Measurements from ENCODE around the gene SHFL.

Gene SHFL

DNA sequence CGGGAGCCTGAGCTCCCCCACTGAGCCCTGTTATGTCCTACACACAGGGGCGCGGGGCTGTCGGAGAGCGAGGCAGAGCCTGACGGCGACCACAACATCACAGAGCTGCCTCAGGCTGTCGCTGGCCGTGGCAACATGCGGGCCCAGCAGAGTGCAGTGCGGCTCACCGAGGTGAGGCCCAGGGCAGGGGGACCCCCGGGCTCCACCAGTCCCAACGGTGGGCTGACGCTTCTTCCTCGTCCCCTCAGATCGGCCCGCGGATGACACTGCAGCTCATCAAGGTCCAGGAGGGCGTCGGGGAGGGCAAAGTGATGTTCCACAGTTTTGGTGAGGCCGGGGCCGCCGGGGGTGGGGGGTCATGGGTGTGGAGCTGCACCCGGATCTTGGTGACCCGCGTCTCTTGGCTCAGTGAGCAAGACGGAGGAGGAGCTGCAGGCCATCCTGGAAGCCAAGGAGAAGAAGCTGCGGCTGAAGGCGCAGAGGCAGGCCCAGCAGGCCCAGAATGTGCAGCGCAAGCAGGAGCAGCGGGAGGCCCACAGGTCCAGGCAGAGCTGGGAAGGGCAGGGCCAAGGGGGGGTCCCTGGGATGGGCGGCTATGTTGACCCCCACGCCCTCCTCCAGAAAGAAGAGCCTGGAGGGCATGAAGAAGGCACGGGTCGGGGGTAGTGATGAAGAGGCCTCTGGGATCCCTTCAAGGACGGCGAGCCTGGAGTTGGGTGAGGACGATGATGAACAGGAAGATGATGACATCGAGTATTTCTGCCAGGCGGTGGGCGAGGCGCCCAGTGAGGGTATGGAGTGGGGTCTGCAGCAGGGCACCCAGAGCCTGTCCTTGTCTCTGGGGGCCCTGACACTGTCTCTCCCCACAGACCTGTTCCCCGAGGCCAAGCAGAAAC is 24.2 kb downstream of the SHFL start:
- DNase-seq: no peak

DNA sequence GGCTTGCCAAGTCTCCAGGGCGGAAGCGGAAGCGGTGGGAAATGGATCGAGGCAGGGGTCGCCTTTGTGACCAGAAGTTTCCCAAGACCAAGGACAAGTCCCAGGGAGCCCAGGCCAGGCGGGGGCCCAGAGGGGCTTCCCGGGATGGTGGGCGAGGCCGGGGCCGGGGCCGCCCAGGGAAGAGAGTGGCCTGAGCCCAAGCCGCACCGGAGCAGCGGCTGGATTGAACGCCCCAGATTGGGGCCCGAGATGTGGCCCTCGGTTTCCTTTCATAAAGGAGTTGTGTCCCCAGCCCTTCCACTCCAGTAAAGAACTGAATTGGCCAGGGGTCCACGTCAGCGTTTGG is 24.8 kb downstream of the SHFL start:
- no peak for DNase-seq

DNA sequence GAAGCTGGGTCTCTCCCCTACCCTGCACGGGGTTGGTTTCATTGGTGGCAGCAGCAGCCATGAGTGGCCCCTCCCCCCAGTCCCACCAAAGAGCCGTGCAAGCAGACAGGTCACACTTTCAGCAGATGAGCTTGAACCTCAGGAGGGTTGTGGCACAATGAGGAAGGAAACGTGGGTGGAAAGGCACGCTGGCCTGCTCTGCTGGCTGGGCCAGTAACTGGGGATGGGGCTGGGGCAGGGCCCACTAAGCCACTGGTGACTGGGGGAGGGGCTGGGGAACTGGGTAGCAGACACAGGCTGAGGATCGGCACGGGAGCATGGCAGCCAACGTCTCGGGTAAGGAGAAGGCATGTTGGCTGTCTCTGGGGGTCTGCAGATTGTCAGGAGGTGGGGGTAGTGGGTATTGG is 25.3 kb downstream of the SHFL start, which contains the start of gene P2RY11:
Gene P2RY11 (plus strand): TSS at position 289 of the 407 bp plus-strand sequence. CDS start 29 bp downstream, at position 318.
- DNase-seq: no peak

DNA sequence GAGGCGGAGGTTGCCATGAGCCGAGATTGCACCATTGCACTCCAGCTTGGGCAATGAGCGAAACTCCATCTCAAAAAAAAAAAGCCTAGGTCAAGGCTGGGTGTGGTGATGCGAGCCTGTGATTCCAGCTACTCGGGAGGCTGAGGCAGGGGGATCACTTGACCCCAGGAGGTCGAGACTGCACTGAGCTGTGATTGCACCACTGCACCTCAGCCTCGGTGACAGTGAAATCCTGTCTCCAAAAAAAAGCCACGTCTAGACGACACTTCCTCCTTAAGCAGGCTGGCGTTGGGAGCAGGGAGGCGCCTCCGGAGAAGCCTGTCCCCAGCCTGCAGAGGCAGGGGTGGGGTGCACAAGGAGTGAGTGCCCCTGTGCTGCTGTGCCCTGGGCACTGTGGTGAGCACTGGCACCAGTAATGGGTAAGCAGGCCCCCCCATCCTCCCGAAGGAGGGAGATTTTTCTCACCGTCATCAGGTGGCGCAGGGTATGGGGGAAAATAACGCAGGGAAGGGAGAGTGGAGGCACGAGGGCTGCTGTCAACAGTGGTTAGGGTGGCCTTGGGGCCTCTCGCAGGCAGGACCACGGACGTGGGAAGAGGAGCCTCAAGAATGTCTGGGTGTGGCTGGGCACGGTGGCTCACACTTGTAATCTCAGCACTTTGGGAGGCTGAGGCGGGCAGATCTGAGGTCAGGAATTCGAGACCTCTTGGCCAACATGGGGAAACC is 26.1 kb downstream of the SHFL start:
- no peak for DNase-seq

DNA sequence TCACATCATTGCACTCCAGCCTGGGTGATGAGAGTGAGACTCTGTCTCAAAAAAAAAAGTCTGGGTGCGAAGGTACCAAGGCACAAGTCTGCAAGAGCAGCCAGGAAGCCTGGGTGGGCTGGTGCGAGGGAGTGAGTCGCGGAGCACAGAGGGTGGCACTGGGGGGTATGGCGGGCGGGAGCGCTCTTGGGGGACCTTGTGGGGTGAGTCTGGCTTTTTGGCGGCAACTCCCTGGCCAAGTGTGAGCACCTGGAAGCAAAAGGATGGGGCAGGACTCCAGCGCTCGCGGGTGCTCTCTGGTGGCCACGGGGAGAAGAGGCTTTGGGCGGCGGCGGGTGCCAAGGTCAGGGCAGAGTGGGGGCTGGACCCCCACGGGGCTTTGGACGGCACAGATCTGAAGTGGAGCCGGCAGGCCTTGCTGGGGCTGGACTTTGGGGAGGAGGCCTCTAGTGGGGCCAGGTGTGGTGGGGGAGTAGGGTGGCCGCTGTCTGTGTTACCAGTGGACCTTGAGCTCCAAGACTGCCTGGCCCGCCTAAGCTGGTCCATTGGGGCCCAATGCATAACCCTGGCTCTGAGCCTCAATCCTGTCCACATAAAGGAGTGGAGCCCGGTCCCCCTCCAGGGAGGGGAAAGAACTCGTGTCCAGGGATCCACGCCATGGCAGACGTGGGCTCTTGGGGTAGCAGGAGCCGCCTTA is 26.9 kb downstream of the SHFL start:
- peak; percentile 37 for DNase-seq

DNA sequence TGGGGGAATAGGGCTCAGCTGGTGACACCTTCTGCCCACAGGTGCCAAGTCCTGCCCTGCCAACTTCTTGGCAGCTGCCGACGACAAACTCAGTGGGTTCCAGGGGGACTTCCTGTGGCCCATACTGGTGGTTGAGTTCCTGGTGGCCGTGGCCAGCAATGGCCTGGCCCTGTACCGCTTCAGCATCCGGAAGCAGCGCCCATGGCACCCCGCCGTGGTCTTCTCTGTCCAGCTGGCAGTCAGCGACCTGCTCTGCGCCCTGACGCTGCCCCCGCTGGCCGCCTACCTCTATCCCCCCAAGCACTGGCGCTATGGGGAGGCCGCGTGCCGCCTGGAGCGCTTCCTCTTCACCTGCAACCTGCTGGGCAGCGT is 27.5 kb downstream of the SHFL start:
- no peak for DNase-seq

DNA sequence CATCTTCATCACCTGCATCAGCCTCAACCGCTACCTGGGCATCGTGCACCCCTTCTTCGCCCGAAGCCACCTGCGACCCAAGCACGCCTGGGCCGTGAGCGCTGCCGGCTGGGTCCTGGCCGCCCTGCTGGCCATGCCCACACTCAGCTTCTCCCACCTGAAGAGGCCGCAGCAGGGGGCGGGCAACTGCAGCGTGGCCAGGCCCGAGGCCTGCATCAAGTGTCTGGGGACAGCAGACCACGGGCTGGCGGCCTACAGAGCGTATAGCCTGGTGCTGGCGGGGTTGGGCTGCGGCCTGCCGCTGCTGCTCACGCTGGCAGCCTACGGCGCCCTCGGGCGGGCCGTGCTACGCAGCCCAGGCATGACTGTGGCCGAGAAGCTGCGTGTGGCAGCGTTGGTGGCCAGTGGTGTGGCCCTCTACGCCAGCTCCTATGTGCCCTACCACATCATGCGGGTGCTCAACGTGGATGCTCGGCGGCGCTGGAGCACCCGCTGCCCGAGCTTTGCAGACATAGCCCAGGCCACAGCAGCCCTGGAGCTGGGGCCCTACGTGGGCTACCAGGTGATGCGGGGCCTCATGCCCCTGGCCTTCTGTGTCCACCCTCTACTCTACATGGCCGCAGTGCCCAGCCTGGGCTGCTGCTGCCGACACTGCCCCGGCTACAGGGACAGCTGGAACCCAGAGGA is 28.0 kb downstream of the SHFL start:
- DNase-seq: no peak

DNA sequence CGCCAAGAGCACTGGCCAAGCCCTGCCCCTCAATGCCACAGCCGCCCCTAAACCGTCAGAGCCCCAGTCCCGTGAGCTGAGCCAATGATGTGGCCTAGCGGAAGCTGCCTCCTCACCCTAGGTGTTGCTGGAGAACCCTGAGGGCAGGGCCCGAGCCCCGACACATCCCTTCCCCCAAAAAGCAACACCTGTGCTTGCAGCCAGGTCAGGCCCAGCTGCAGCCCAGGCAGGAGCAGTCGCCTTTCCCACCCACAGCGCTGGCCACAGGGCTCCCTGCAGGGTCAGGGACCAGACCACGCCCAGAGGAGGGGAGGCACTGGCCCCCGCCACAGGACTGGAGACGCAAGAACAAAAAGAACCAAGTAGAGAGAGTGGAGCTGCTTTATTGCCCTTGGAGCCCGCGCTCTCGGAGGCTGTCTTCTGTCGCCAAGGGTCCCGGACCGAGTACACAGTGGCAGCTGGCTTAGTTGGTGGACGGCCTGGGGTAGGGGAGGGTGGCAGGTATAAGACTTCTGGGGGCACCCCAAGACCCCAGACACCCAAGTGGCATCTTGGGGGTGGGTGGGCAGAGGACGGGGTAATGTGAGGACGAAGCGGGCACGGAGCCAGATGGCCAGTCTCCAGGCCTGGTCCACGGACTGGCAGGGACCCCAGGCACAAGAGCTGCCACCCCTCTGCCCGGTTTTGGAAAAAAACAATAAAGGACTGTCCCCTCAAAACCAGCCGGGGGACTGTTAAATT is 28.7 kb downstream of the SHFL start:
- DNase-seq: no peak

DNA sequence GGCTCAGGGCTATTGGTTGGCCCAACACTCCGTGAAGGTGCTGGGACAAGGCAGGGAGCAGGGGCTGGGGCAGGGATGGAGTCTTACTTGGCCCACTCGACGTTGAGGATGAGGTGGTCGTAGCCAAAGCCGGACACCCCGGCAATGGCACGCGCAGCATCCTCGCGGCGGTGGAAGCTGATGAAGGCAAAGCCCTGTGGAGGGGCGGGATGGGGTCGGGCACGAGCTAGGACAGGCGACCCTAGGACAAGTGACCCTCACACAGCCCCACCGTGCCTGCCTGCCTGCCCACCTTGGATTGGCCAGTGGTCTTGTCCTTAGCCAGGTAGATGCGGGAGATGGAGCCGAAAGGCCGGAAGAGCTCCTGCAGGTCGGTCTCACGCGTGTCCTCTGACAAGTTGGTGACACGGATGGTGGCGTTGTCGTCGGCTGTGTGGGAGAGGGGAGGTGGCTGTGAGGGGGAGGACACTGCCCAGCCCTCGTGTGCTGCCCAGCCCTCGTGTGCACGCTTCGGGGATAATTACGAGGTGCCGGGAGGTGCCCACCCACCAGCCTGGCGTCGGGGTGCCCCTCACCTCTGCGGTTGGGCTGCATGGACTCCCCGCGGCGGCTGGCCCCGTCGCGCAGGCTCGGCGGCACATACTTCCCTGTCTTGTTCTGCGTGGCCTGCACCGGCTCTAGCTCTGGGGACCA is 29.4 kb downstream of the SHFL start:
- DNase-seq: no peak

DNA sequence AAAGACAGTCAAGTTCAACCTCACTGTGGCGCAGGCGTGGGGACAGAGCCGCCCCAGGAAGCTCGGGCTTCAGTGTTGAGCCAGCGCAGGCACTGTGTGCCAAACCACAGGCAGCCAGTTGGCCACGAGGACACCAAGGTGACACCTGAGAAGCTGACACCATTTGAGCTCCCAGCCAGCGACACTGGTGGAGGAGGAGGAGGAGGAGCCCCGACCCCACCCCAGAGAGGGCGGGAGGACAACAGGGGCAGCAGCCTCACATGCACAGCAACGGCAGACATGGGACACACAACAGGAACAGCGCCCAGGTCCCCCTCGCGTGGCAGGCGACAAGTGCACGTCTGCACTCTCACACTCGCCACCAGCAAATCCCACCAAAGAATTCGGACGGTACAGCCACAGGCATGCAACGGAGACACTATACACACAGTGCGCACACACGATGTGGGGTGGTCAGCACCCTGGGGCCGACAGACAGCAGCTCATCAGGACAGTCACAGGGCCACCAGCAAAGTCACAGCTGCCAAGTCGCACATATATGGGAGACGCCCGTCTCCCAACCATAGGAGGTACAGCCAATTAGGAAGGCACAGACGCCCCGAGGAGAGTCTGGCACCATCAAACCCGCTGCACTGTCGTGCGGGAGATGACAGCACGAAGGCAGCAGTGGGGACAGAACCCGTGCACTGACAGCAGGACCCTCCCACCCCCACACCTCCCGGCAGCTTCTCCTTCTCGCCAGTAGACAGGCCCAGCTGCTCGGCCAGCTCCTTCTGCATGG is 30.2 kb downstream of the SHFL start:
- no peak for DNase-seq

DNA sequence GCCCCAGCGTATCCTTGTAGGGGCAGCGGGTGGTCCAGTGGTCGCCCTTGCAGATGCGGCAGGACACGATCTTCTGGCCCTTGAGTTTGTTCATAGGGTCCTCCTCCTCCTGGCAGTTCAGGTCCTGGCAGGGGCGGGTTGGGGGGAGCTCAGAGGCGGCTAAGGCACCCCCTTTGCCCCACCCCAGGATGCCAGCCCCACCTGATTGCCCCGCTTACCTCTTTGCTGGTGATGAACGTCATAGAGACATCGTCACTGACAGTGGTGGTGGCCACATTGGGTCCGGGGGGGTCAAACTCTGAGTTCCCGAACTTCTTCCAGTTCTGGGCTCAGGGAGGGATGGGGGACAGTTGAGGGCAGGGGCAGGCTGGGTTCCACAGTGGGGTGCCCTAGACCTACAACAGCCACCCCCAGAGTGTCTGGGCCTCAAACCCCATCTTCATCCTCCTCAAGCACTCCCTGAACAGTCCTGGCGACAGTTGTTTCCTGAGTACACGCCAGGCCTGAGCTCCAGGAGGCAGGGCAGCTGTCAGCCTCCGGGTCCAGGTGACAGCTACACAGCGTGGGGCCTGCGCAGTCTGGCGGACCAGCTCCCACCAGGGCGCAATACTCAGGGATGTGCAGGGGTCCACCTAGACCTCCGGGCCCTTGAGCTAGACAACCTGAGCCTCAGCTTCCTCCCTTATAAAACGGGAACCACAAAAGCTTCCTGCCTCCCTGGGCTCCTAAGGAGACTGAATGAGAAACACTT is 30.9 kb downstream of the SHFL start:
- DNase-seq: no peak

DNA sequence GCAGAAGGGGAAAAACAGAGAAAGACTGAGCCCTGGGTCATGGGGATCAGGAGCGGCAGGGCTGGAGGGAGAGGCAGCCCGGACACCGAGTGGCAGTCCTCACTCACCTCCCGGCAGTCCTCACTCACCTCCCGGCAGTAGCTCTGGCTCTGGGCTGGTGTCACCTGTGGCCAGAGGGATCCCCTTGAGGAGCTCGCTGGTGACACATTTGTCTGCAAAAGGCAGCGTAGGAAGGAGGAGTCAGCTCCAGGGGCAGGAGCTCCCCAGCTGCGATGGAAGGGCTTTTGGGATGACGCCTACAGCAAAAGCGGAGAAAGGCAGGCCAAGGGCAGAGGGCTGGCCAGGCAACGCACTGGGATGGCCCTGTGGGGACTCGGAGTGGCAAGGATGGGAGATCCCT is 32.8 kb downstream of the SHFL start:
- no peak for DNase-seq

DNA sequence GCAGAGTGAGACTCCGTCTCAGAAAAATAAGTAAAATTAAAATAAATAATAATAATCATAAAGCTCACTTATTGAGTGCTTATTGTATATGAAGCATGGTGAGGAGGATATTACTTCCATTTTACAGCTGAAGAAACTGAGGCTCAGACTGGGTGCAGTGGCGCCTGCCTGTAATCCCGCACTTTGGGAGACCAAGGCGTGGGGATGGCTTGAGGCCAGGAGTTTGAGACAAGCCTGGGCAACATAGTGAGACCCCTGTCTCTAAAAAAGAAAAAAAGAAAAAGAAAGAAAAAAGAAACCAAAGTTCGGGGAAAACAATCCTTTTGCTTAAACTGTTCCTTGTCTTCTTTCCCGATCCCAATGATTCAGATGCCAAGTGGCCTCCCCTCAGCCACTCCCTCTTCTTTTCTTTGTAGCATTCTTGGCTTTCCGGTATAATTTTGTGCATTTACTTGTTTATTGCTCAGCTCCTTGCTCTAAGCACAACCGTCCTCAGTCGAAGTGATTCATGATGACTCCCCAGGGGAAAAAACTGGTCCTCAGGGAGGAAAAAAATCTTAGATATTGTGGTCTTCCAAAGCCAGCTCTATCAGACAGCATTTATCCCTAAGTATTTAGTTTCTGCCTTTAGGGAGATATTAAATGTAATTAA is 34.5 kb downstream of the SHFL start:
- peak; percentile 91 for DNase-seq

DNA sequence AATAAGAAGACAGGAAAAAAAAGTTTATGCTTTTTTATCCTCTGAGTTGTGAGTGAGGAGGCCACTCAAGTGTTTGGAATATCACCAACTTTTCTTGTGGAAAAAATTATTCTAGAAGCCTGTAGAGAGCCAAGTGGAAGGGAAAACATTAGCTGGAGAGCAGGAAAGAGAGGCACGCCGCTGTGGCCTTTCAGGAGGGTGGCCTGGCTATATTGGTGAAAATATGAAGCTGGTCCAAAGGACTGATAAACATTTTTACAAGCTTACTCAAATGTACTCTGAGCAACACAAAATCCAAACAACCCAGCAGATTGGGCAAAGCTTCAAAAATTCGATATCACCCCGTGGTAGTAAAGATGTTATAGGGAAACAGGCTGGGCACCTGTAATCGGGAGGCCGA is 35.9 kb downstream of the SHFL start:
- DNase-seq: peak; percentile 36

DNA sequence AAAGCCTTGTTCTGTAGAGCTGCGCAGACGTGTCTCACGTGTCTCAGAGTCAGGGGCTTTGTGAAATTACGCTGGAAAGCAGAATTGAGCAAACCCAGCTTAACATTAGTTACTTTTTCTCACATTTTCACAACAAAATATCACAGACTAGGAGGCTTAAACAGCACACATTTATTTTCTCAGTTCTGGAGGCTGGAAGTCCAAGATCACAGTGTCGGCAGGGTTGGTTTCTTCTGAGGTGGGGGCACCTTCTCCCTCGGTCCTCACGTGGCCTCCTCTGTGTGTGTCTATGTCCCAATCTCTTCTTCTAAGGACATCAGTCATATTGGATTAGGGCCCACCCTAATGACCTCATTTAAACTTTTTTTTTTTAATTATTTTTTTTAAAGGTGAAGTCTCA is 38.3 kb downstream of the SHFL start:
- no peak for DNase-seq

DNA sequence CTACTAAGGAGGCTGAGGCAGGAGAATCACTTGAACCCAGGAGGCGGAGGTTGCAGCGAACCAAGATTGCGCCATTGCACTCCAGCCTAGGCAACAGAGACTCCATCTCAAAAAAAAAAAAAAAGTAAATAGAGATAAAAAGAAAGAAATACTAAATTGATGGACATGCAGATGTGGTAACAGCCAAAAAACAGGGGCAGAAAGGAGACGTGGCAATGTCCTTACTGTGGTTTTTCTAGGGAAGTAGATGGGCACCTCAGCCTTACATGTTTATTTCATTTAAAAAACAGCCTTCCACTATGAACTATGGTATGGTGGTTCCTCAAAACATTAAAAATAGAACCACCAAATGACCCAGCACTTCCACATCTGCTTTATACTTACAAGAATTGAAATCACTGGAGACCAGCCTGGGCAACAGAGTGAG is 40.1 kb downstream of the SHFL start:
- no peak for DNase-seq

DNA sequence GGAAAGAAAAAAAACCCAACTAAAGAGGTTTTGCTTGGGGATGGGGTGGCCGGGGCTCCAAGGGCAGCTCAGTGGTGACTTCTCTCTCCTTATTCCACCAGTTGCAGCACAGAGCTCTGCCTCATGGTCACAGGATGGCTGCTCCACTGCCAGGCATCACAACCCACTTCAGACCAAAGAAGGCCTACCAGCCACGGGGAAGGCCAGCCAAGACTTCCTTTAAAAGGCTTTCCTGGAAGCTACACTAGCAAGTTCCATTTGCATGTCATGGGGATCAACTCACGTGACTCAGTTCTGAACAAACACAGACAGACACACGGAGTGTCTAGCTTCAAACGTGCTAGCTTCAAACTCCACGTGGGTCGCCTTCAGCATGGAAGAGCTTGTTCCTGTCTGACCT is 46.8 kb downstream of the SHFL start:
- no peak for DNase-seq

DNA sequence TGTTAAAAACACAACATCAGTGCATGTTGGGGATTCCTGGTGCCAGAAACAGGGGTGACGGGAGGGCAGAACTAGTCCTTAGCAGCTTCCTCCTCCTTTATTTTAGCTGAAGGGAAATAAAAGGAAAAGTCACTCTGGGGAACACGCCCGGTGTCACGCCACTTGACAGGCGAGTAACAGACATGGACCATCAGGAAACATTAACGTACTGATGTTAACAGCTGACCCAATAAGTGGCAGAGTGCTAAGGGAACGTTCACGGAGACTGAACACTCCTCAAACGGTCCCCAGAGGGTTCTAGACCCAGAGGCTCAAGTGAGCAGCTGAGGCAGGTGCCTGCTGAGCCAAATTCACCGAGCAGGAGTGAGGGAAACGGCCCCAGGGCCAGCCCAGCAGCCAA is 47.5 kb downstream of the SHFL start:
- DNase-seq: no peak

DNA sequence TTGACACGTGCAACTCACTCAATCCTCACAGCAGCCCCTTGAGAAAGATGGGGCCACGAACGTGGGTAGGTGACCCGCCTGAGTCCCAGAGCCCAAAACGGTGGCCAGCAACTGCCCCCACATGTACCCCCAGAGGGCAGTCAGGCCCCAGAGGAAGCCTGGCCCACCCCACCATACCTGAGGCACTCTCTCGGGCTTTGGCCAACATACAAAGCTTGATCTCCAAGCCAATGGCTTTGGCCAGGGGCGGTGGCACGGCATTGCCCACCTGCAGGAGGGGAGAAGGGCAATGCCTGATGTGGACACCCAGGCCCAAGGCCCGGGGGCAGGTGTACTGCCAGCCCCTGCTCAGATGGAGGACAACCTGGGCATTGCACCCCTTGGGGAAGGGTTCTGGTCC is 47.9 kb downstream of the SHFL start:
- DNase-seq: no peak

All from fibroblast of skin of back (primary cell).